DMS114 treated with DMSO at 0.1 percent for 48 hours (cell line): ENCODE results near the gene CYSTM1.
"Not testable (repeated sequence)": the region's sequence is repeated elsewhere in the genome, so short reads cannot be mapped to it uniquely, and the experiment has no call there.

Source experiments
- DNase-seq: peaks from one replicate; lab custom pipeline; 2025; ENCODE audit not compliant: unreplicated experiment; lab: John Stamatoyannopoulos, UW

Gene CYSTM1

GRCh38 chr5:140175367-140176030 is 511 bp downstream of the CYSTM1 start:
- peak; percentile 55 for DNase-seq

- DNase-seq: no peak
Measured at GRCh38 chr5:140176031-140176387, 1.0 kb downstream of the CYSTM1 start.

- DNase-seq: no peak
Measured at GRCh38 chr5:140178086-140178410, 3.1 kb downstream of the CYSTM1 start.

GRCh38 chr5:140178482-140179116 is 3.6 kb downstream of the CYSTM1 start:
- no peak for DNase-seq

GRCh38 chr5:140181002-140181483 is 6.1 kb downstream of the CYSTM1 start:
- no peak for DNase-seq

GRCh38 chr5:140181525-140181924 is 6.5 kb downstream of the CYSTM1 start:
- no peak for DNase-seq

GRCh38 chr5:140182075-140182711 is 7.2 kb downstream of the CYSTM1 start:
- no peak for DNase-seq

GRCh38 chr5:140182803-140183367 is 7.9 kb downstream of the CYSTM1 start:
- no peak for DNase-seq

- DNase-seq: no peak
Measured at GRCh38 chr5:140185409-140185808, 10.4 kb downstream of the CYSTM1 start.

GRCh38 chr5:140186267-140186671 is 11.3 kb downstream of the CYSTM1 start:
- no peak for DNase-seq

- no peak for DNase-seq
Measured at GRCh38 chr5:140189253-140189652, 14.3 kb downstream of the CYSTM1 start.

- DNase-seq: no peak
Measured at GRCh38 chr5:140189977-140190871, 15.2 kb downstream of the CYSTM1 start.

GRCh38 chr5:140190872-140191218 is 15.9 kb downstream of the CYSTM1 start:
- no peak for DNase-seq

GRCh38 chr5:140192715-140193430 is 17.9 kb downstream of the CYSTM1 start:
- no peak for DNase-seq

GRCh38 chr5:140194662-140195061 is 19.7 kb downstream of the CYSTM1 start:
- DNase-seq: no peak

GRCh38 chr5:140196115-140196814 is 21.3 kb downstream of the CYSTM1 start:
- DNase-seq: no peak

GRCh38 chr5:140197023-140197422 is 22.0 kb downstream of the CYSTM1 start:
- DNase-seq: no peak

- DNase-seq: not testable (repeated sequence)
Measured at GRCh38 chr5:140198915-140199314, 23.9 kb downstream of the CYSTM1 start.

- no peak for DNase-seq
Measured at GRCh38 chr5:140202078-140202477, 27.1 kb downstream of the CYSTM1 start.

GRCh38 chr5:140202610-140203009 is 27.6 kb downstream of the CYSTM1 start:
- DNase-seq: no peak
